Lung (tissue), 12 donors: ENCODE data around the gene IL2RG. TPM values are rescaled to one million over a fixed set of nuclear protein-coding genes. Genes with fewer than 3 reads are reported as not detected.

Source experiments
- ATAC-seq: fragments of 200-7000 bp; cut with Tn5 transposase; one replicate; pipeline ENCODE4 v1.9.1; 2020; ENCODE audit warnings: moderate number of reproducible peaks; ENCODE audit not compliant: insufficient read depth, low FRiP score
- DNase-seq, 3 donors: peaks; one replicate each; pipeline ENCODE4 v3.0.0-alpha.2; 2013 to 2017
- H3K27ac ChIP-seq, 2 donors: one replicate each; pipeline ENCODE4 v1.5.1; 2013; ENCODE audit warnings: mild to moderate bottlenecking in 2 of 2, moderate library complexity in 2 of 2, control low read depth in 1 of 2, inconsistent platforms in 1 of 2, low read depth in 1 of 2, low read length in 1 of 2
- H3K27me3 ChIP-seq, 3 donors: one replicate each; pipeline ENCODE4 v1.5.1; 2013; ENCODE audit warnings: low read length in 2 of 3; ENCODE audit not compliant: control insufficient read depth in 3 of 3, insufficient read depth in 3 of 3
- H3K36me3 ChIP-seq, 4 donors: one replicate each; pipeline ENCODE4 v1.5.1; 2013; ENCODE audit warnings: low read length in 4 of 4, mild to moderate bottlenecking in 1 of 4, moderate library complexity in 1 of 4; ENCODE audit not compliant: control insufficient read depth in 4 of 4, insufficient read depth in 4 of 4
- H3K4me1 ChIP-seq, 5 donors: one replicate each; pipeline ENCODE4 v1.5.1; 2013; ENCODE audit warnings: low read length in 5 of 5, mild to moderate bottlenecking in 2 of 5, moderate library complexity in 1 of 5; ENCODE audit not compliant: control insufficient read depth in 5 of 5, insufficient read depth in 5 of 5
- H3K4me3 ChIP-seq: one replicate; pipeline ENCODE4 v1.5.1; 2013; ENCODE audit warnings: mild to moderate bottlenecking, control low read depth, moderate library complexity
- H3K9ac ChIP-seq, 2 donors: one replicate each; pipeline ENCODE4 v1.5.1; 2013; ENCODE audit warnings: low read length in 2 of 2, control low read depth in 1 of 2; ENCODE audit not compliant: insufficient read depth in 1 of 2
- H3K9me3 ChIP-seq, 4 donors: one replicate each; pipeline ENCODE4 v1.5.1; 2013; ENCODE audit warnings: low read length in 3 of 4, mild to moderate bottlenecking in 1 of 4, moderate library complexity in 1 of 4; ENCODE audit not compliant: control insufficient read depth in 4 of 4, insufficient read depth in 3 of 4
- WGBS, 2 donors: extraction: QIAGEN DNeasy Blood & Tissue Kit; methylation state at CpG; one replicate each; pipeline ENCODE4 v1.1.7; 2013; 5-methylcytosine and 5-hydroxymethylcytosine counted together
- polyA plus RNA-seq, 2 donors: library from polyadenylated mRNA; stranded (reverse); fragments of 200-250 nt; gene quantifications; one replicate each; pipeline ENCODE4 v1.2.1, GENCODE V29; 2013
- total RNA-seq, 2 donors: library from RNA; depleted of rRNA in 1 of 2; stranded (reverse); fragments of >200 nt in 1 of 2; gene quantifications; one replicate each; pipeline ENCODE4 v1.2.1, GENCODE V29; 2014 to 2021
- TF ChIP-seq, protein P1 (sequence below): IDR thresholded peaks from 2 replicates; pipeline ENCODE4 v1.5.1; 2012; ENCODE audit warnings: mild to moderate bottlenecking; ENCODE audit errors: control extremely low read depth, extremely low read depth
- donor health status: control.
- donor health status: control.
- donor health status: Bipolar disorder and iron deficiency.
- donor health status: healthy.
- donor health status: DM: yes; HTN: yes; CAD: no.

The IL2RG gene
- total and polyA plus RNA-seq, 4 donors = 13.5 to 136 (median 19.9) TPM

- 88 to 93% methylated on average over 6 of the region's 6 CpGs for WGBS, 2 donors
- H3K4me1 ChIP-seq = no peaks in the 10 kb centered on the region
- TF ChIP-seq, protein P1, sequence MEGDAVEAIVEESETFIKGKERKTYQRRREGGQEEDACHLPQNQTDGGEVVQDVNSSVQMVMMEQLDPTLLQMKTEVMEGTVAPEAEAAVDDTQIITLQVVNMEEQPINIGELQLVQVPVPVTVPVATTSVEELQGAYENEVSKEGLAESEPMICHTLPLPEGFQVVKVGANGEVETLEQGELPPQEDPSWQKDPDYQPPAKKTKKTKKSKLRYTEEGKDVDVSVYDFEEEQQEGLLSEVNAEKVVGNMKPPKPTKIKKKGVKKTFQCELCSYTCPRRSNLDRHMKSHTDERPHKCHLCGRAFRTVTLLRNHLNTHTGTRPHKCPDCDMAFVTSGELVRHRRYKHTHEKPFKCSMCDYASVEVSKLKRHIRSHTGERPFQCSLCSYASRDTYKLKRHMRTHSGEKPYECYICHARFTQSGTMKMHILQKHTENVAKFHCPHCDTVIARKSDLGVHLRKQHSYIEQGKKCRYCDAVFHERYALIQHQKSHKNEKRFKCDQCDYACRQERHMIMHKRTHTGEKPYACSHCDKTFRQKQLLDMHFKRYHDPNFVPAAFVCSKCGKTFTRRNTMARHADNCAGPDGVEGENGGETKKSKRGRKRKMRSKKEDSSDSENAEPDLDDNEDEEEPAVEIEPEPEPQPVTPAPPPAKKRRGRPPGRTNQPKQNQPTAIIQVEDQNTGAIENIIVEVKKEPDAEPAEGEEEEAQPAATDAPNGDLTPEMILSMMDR = no peak
- no peak overlapping the region for H3K9ac ChIP-seq
- DNase-seq (no peak), ATAC-seq (no peak)
- H3K36me3 ChIP-seq = peaks cover 0 to 5% (median 0%) of the 10 kb centered on the region in 4 donors
- H3K4me3 ChIP-seq = no peak overlapping the region
- H3K27me3 ChIP-seq = peaks cover 0 to 3% (median 0%) of the 10 kb centered on the region in 3 donors
- H3K27ac ChIP-seq = no peak overlapping the region
- H3K9me3 ChIP-seq = peaks cover 0 to 1% (median 0%) of the 10 kb centered on the region in 4 donors
Observed at GRCh38 chrX:71158603-71159002, 47.2 kb upstream of the IL2RG start.

DNA sequence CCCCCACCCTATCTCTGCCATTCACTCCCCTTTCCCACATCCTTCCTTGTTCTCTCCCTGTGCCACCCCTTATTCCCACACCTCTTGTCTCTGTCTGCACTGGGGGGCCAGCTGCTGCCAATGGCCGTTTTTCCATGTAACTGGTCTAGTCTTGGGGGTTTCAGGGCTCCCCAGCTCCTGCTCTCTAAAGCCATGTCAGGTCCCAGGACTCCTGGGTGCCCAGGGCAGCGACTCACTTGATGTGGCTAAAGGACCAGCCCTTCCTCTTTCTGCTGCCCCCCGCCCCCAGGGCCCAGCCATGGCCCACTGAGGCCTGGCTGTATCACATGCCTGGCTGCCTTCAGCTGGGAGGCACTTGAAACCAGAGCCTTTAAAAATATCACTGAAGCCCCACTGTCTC, 43.3 kb upstream of the IL2RG start:
- Histone ChIP-seq H3K9ac (no peak overlapping the region), H3K4me3 (no peak overlapping the region)

DNA sequence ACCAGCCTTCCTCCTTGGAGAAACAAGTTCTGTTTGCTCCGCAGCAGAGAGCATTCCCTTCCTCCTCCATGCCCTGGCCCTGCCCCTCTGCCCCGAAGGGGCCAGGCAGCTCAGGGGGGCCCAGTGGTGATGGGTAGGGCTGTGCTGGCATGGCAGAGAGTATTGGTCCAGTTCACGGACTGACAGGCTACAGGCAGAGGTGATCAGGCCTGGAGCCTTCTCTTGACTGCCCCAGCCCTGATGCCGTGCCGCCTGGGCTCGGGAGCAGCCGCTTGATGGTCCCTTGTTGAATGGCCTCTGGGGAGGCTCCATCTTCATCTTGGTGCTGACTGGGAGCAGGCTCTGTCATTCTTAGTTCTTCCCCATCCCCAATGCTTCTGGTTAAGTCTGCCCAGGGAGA, 42.8 kb upstream of the IL2RG start:
- no peak for DNase-seq
- no peaks in the 10 kb centered on the region for H3K27me3 ChIP-seq

More for the DNA sequence above, 43.3 kb upstream of the IL2RG start:
- peaks cover 0 to 5% (median 0%) of the 10 kb centered on the region in 4 donors for H3K36me3 ChIP-seq
- H3K4me1 ChIP-seq = no peaks in the 10 kb centered on the region
- DNase-seq = no peak
- no peaks in the 10 kb centered on the region for H3K27me3 ChIP-seq
- no peak overlapping the region for H3K27ac ChIP-seq
- no peak for ATAC-seq
- 44 to 56% methylated on average over 3 of the region's 3 CpGs for WGBS, 2 donors
- TF ChIP-seq, protein P1 = no peak
- H3K9me3 ChIP-seq = peaks cover 0 to 1% (median 0%) of the 10 kb centered on the region in 4 donors

More for the DNA sequence above, 42.8 kb upstream of the IL2RG start:
- H3K36me3 ChIP-seq = peaks cover 0 to 5% (median 0%) of the 10 kb centered on the region in 4 donors
- H3K27ac ChIP-seq = no peak overlapping the region
- no peak for ATAC-seq
- no peak overlapping the region for H3K9ac ChIP-seq
- TF ChIP-seq, protein P1 = no peak
- H3K9me3 ChIP-seq = peaks cover 0 to 1% (median 0%) of the 10 kb centered on the region in 4 donors
- no peaks in the 10 kb centered on the region for H3K4me1 ChIP-seq
- WGBS, 2 donors = 82 to 98% methylated on average over 7 of the region's 7 CpGs
- H3K4me3 ChIP-seq = no peak overlapping the region
